GM19025 (cell line): ENCODE measurements around the gene CCT3.
"Not testable (repeated sequence)": the region's sequence is repeated elsewhere in the genome, so short reads cannot be mapped to it uniquely, and the experiment has no call there.

Experiments
- ATAC-seq: cut with Tn5 transposase; IDR thresholded peaks from one replicate; pipeline ENCODE4 v1.9.1; 2021; ENCODE audit warnings: mild to moderate bottlenecking, low read depth, moderate library complexity; ENCODE audit not compliant: unreplicated experiment

The CCT3 gene

DNA sequence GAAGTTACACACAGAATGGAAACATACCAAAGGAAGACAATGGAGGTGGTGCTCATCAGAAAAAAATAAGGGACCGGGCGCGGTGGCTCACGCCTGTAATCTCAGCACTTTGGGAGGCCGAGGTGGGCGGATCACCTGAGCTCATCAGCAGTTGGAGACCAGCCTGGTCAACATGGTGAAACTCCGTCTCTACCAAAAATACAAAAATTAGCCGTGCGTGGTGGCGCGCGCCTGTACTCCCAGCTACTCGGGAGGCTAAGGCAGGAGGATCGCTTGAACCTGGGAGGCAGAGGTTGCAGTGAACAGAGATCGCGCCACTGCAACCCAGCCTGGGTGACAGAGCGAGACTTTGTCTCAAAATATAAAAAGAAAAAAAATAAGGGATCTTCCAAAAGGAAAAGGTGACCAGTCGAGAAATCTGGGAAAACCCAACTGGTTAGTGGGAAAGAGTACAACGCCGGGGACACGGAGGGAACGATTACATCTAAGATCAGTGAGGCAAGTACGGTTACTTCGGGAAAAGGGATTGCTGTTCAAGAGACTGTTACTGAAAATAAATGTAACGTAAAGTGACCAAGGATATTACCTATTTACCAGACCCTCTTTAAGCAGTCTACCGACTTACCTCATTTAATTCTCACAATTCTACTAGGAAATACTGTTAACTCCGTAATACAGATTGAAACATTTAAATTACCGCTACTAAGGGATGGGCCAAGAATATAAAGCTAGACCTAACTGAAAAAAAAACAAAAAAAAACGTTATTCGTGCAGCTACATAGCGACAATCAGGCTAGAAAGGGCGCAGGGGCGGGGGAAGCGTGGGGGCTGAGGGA, 822 bp downstream of the CCT3 start:
- no peak for ATAC-seq

DNA sequence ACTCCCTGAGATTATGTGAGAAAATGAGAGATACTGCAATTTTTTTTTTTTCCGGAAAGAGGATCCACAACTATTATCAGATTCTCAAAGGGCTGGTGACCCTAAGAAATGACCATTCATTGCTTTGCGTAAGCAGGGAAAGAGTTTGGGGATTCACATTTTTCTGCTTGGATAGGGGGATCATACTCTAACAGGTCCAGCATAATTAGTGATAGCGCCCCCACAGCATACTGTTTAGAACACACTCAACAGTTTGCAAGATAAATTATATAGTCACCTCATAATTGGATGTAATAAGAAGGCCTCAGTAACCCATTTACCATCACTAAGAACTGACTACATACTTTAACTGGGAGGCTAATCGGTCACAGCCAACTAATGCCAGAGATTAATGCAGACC, 1.9 kb downstream of the CCT3 start:
- no peak for ATAC-seq

DNA sequence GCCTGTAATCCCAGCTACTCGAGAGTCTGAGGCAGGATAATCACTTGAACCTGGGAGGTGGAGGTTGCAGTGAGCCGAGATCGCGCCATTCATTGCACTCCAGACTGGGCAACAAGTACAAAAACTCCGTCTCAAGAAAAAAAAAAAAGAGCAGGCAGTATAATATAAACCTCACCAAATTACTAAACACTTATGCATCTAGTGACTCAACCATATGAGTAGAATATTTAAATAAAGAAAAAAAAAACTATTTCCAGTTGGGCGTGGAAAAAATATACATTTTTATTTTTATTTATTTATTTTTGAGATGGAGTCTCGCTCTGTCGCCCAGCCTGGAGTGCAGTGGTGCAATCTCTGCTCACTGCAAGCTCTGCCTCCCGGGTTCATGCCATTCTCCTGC, 14.9 kb downstream of the CCT3 start:
- not testable (repeated sequence) for ATAC-seq

DNA sequence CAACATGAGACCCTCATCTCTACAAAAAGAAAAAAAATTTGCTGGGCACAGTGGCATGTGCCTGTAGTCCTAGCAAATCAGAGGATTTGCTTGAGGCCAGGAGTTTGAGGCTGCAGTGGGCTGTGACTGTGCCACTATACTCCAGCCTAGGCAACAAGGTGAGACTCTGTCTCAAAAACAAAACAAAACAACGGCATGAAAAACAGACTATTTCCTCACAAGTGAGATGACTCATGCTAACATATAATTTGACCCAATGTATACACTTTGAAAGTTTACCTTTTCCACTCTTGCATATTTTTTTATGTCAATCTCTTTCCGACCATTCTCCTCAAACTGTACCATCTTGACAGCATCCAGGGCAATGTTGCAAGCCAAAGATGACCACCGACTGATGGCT, 17.5 kb downstream of the CCT3 start:
- no peak for ATAC-seq

DNA sequence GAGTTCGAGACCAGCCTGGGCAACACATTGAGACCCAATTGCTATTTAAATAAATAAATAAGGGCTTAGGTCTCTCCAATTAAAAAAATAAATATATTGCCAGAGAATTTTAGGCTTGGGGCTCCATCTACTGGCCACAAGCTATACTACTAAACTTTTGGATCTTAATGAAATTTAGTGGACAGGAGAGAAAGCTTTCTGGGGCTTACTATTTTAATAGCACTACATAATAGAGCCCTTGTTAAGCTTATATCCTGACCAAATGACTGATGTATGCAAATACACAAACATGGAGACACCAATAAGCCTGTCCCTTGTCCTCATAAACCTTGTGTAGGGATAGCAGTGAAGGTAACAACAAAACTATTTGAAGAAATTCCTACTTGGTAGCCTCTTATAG, 18.4 kb downstream of the CCT3 start:
- ATAC-seq = no peak

DNA sequence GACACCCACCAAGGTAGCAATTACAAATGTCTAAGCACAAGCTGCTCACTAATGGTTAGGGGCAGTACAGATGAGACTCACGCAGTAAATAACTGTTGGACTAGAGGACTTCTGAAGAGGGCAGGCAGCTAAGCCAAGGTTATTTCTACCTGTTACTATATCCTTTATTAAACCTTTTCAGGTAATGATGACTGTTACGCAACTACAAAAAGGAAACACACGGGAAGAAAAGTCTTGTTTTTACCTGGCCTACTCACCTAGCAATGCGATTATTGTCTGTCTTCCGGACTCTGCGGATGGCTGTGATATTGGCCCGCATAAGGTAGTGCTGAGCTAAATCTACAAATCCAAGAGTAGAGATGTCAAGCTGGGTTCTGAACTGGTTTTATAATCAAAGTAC, 21.2 kb downstream of the CCT3 start:
- no peak for ATAC-seq

DNA sequence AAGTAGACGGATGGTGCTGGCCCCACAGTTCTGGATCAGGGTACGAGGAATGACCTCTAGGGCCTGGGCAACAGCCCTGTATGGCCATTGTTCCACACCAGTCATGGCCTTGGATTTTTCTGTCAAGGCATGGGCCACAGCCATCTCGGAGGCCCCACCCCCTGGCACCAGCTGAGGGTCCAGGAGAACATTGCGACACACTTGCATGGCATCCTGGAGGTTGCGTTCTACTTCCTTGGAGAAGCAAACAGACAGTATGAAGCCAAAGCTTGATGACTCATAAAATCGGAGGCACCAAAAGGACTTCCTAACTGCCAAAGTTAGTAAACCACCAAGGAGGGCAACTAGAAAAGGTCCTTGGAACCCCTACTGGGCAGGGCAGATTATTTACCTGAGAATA, 27.1 kb downstream of the CCT3 start:
- no peak for ATAC-seq

DNA sequence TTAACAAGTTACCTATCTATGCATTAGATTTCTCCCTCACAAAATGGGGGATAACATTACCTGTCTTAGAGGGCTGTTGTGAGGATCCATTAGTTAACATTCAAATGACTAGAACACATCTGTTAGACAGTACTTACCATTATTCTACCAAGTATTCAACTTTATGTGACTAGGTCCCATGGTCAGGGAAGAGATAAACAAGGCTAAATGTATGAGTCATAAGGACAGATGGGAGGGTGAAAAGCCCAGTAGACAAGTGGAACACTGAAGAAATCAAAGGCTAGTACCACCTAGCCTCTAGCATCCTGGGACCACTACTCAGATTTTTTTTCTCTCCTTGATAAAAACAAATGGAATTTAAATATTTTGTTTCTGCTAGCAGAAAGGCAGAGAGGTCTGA, 30.0 kb downstream of the CCT3 start:
- ATAC-seq = no peak

DNA sequence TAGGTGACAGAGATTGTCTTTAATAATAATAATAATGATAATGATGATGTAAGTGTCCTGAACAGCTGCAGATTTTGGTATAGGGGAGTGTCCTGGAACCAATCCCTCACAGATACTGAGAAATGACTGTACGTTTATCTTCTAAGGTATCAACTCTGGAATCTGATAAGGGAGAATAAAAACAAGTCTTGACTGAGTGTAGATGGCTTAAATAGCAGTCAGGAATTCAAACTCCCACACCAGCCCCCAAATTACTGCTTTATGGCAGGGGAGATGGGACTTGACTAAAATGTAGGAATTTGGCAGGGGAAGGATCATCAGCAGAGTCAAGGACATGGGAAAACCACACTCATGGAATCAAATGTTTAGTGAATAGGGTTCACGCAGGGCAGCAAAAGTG, 32.9 kb downstream of the CCT3 start:
- no peak for ATAC-seq

DNA sequence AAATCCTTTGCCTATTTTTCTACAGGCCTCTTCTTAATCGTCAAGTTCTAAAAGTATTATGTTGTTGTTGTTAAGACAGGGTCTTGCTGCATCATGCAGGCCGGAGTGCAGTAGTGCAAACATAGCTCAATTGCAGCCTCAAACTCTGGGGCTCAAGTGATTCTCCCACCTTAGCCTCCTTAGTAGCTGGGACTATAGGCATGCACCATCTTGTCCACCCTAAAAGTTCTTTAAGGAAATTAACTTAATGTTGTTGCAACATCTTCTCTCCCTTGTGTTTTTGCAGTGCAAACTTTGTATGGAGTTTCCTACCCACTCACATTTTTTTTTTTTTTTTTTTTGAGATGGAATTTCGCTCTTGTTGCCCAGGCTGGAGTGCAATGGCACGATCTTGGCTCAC, 34.9 kb downstream of the CCT3 start:
- no peak for ATAC-seq

DNA sequence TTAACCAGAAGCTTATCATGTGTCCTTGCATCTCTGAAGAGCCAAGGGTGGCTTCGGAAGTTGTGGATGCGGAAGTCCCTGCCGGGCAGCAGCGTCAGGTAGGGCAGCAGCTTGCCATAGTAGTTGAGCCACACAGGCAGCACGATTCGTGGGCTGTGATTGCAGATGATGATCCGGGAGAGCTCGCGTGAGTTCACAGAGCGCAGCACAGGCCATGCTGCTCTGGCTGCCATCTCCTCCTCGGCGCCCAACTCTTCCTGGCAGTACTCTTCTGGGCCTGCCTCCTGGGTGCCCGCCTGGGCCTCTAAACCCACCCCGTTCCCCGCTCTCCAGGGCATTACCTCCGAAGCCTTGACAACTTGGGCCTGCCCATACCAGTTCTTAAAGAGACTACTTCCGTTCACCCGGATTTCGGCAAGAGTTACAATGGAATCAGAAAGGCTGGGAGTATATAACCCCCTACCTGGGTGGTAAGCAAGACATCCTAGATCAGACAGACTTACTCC, 39.2 kb downstream of the CCT3 start, which contains the start of gene VHLL:
VHLL (minus strand) TSS at position 456 of the 506 bp plus-strand sequence; CDS start at position 338, 118 bp downstream.
- ATAC-seq = no peak

DNA sequence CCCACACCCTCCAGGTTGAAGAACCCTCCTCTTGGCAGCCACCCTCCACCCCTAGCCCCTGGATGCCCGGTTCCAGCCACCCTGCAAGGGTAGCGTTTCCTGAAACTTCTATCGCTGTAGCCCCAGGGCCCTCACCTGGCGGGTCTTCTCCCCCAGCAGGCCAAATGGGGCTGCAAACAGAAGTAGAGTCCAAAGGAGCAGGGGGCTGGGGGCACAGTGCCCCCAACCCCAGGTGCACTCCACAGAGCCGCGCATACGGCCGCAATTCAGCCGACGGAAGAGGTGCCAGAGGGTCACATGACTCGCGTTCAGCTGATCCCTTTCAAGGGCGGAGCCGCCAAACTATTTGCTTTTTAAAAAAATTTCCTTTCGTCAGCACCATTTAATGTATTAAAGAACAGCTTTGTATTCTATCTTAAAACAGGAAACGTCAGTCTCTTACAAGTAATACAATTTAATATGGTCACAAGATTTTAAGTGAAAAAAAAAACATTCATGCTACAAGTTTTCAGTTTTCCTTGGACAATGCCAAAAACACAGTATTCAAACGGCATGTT, 42.6 kb downstream of the CCT3 start, which contains the start of gene GLMP:
GLMP (minus strand) TSS at position 289 of the 557 bp plus-strand sequence; CDS start at position 255, 34 bp downstream.
- no peak for ATAC-seq

DNA sequence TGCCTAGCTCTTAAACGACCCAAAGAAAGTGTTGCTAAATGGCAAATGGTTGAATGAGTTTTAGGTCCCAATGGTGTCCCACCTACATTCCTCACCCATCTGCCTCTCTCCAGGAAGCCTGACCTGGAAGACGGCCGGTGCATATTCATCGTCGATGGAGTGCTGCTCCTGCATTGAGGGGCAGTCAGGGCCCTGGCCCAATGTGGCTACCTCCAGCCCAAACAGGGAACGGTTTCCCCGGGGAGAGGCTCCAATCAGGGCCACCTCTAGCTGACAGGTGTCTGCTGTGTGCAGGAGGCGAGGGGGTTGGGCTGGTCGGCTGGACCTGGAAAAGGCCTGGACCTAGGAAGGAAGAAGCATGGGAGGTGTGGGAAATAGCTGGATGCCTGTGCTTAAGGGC, 44.2 kb downstream of the CCT3 start:
- ATAC-seq = no peak

DNA sequence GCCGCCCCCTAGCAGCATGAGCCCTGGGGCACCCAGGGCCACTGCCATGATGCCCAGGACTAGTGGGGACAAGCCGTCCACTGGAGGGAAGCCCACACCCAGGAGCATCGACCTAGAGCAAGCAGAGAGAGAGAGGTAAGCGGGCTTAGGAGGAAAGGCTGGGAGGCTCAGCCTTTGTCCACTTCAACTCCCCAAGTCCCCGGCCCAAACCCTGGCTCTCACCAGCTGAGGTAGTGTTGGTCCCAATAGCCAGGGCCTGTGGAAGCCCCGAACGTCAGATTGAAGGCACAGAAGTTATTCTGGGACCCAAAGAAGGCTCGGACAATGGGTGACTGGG, 45.0 kb downstream of the CCT3 start:
- ATAC-seq = no peak

DNA sequence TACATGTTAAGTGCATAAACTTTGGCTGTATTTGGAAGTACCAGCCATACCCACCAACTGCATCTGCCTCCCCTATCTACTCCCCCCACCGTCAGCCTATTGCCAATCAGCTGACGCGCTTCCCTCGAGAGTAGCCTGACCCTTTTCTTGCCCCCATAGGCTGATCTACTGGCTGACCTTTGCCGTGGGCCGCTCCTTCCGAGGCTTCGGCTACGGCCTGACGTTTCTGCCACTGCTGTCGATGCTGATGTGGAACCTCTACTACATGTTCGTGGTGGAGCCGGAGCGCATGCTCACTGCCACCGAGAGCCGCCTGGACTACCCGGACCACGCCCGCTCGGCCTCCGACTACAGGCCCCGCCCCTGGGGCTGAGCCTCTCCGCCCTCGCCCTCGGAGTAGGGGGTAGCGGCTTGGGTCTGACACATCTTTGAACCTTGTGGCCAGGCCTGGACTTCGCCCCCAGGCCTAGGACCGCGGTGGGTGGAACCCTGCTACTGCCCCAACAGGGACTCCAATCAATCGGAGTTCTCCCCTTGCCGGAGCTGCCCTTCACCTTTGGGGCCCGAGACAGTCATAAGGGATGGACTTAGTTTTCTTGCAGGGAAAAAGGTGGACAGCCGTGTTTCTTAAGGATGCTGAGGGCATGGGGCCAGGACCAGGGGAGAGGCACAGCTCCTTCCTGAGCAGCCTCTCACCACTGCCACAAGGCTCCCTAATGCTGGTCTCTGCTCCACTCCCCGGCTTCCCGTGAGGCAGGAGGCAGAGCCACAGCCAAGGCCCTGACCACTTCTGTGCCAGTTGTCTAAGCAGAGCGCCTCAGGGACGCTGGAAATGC, 46.6 kb downstream of the CCT3 start:
- peak; percentile 60 for ATAC-seq

DNA sequence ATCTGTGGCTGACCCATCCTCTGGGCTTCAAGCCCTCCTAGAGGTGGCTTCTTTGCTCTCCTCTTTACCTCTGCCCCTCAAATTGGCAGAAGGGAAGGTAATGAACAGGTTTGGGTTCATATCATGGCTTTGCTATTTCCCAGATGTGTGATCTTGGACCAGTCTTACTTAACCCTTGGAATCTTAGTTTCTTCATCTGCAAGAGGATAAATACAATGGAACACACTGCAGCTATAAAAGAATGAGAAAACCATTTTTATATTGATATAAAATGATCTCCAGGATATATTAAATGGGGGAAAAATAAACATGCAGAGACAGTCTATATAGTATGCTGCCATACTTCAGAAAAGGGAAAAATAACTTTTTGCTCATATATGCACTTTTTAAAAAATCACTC, 48.2 kb downstream of the CCT3 start:
- ATAC-seq = no peak

DNA sequence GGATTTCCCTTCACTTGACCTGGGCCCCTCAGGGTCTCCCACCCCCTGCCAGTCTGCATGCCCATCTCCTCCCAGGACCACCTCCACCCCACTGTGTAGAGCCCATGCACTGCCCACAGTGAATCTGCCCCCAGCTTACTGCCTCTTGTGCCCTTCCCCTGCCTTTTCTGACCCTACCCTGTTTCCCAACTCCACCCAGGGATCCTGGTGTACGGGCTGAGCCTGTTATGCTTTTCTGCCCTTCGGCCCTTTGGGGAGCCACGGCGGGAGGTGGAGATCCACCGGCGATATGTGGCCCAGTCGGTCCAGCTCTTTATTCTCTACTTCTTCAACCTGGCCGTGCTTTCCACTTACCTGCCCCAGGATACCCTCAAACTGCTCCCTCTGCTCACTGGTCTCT, 52.0 kb downstream of the CCT3 start:
- no peak for ATAC-seq

DNA sequence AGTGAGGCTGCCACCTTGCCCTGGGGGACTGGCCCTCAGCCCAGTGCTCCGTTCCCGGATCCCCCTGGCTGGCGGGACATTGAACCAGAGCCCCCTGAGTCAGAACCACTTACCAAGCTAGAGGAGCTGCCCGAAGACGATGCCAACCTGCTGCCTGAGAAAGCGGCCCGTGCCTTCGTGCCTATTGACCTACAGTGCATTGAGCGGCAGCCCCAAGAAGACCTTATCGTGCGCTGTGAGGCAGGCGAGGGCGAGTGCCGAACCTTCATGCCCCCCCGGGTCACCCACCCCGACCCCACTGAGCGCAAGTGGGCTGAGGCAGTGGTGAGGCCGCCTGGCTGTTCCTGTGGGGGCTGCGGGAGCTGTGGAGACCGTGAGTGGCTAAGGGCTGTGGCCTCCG, 52.7 kb downstream of the CCT3 start:
- ATAC-seq = no peak

DNA sequence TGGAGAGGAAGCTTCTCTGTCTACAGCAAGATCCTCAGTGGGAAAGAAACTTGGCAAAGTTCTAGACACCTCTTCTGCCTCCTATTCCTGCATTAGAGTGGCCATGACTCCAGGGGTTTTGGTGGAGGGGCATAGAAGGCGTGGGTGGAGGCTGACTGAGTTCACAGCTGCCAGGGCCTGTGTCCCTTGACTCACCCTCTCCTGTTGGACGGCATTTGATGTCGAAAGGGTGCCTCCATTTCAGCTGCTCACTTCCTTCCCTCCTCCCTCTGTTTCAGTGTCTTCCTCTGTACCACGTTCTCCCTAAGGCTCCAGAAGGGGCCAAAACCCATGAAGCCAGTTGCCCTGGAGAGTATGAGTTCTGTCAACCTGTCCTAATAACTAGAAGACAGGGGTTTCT, 53.3 kb downstream of the CCT3 start:
- no peak for ATAC-seq

DNA sequence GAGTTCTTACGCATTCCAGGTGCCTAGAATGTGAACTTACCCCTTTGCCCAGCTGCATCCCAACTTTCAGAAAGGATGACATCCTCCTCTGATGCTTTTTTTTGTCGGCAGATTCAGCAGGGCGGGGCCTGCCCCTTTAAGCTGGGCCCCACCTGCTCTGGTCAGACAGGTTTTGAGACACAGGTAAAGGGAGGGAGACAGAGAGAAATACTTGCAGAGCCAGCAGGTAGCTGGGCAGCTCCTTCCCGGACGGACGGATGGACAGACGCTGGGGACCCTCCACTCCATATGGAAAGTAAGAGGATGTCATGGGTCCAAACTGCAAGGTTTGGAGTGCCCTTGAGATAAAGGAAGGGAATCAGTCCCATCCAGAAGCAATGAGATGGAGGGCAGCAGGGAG, 54.0 kb downstream of the CCT3 start, which contains the start of gene TMEM79:
TMEM79 (plus strand) TSS at position 214 of the 400 bp plus-strand sequence. CDS start 902 bp downstream, outside the sequence.
- ATAC-seq = no peak

DNA sequence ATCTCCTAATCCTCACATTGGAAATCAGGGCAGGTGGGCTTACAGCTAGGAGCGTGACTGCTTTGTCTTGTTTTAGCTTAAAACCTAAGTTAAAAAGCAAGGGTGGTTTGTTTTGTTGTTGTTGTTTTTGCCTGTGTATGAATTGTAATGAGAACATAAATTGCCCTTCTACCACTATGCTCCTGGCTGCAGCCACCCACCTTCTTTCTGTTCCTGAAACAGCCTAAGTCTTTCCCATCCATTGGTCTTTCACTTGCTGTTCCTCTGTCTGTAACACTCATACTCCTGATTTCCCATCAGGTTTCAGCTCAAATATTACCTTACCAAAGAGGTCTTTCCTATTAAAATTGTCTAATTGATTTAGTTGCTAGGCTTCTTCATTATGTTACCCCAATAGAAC, 54.6 kb downstream of the CCT3 start:
- no peak for ATAC-seq
